Stimulated activated CD4-positive, alpha-beta T cell treated with anti-CD3 and anti-CD28 coated beads, TNF-alpha, amount 100 ng/mL, for 4 hours (primary cell): ENCODE data around the gene CORO2A.

Source experiments
- DNase-seq, 3 experiments: peaks; one replicate each; pipeline ENCODE4 v3.0.0-alpha.2; 2020; ENCODE audit warnings: low read depth in 3 of 3

The CORO2A gene

GRCh38 chr9:98168941-98169488, 23.4 kb downstream of the CORO2A start:
- DNase-seq = peak in 1 of 3 experiments; percentile 3

GRCh38 chr9:98168153-98168780, 24.2 kb downstream of the CORO2A start:
- DNase-seq = no peak

- no peak for DNase-seq
These were observed 27.5 kb downstream of the CORO2A start for GRCh38 chr9:98164912-98165311.

GRCh38 chr9:98162613-98163012, 29.8 kb downstream of the CORO2A start:
- DNase-seq = no peak

GRCh38 chr9:98161851-98162250, 30.6 kb downstream of the CORO2A start:
- no peak for DNase-seq

- no peak for DNase-seq
These were observed 32.6 kb downstream of the CORO2A start for GRCh38 chr9:98159790-98160189.

GRCh38 chr9:98159301-98159700, 33.1 kb downstream of the CORO2A start:
- DNase-seq = no peak

- no peak for DNase-seq
These were observed 34.2 kb downstream of the CORO2A start for GRCh38 chr9:98158071-98158831.

GRCh38 chr9:98157372-98157771, 35.1 kb downstream of the CORO2A start:
- DNase-seq = no peak

- DNase-seq = no peak
These were observed 37.8 kb downstream of the CORO2A start for GRCh38 chr9:98154678-98155077.

- DNase-seq = no peak
These were observed 39.9 kb downstream of the CORO2A start for GRCh38 chr9:98152526-98152925.

- DNase-seq = no peak
These were observed 41.7 kb downstream of the CORO2A start for GRCh38 chr9:98150721-98151120.

GRCh38 chr9:98150164-98150563, 42.3 kb downstream of the CORO2A start:
- no peak for DNase-seq

GRCh38 chr9:98149422-98149821, 43.0 kb downstream of the CORO2A start:
- DNase-seq = no peak

GRCh38 chr9:98148486-98148885, 44.0 kb downstream of the CORO2A start:
- DNase-seq = no peak

GRCh38 chr9:98147582-98147981, 44.9 kb downstream of the CORO2A start:
- DNase-seq = no peak

- no peak for DNase-seq
These were observed 46.1 kb downstream of the CORO2A start for GRCh38 chr9:98146101-98146991.

- no peak for DNase-seq
These were observed 47.8 kb downstream of the CORO2A start for GRCh38 chr9:98144631-98145030.

GRCh38 chr9:98144076-98144475, 48.4 kb downstream of the CORO2A start:
- no peak for DNase-seq

GRCh38 chr9:98142925-98143481, 49.4 kb downstream of the CORO2A start:
- no peak for DNase-seq

GRCh38 chr9:98142182-98142907, 50.1 kb downstream of the CORO2A start:
- no peak for DNase-seq
